ENCODE data around the gene EXOC2. TPM values are rescaled to one million over a fixed set of nuclear protein-coding genes. Genes with fewer than 3 reads are reported as not detected.

The EXOC2 gene
- total RNA-seq, 1 donor from 2014 or later: 11.4 TPM

GRCh38 chr6:451336-451735 is 241.6 kb downstream of the EXOC2 start:
- Histone ChIP-seq H3K9me3 (no peaks in the 10 kb centered on the region), H3K4me1 (no peaks in the 10 kb centered on the region), H3K36me3 (no peaks in the 10 kb centered on the region), H3K27me3 (no peaks in the 10 kb centered on the region), H3K27ac (no peak overlapping the region), H3K4me3 (no peak overlapping the region)
- DNase-seq (ENCODE audit: low spot score in 2 of 2): no peak
- no peak for TF ChIP-seq CTCF (IDR thresholded peaks at IDR 0.05)
- intact Hi-C loops (cut with DNase I): no loop called here

GRCh38 chr6:449486-450419 is 243.2 kb downstream of the EXOC2 start:
- H3K4me1 ChIP-seq: no peaks in the 10 kb centered on the region
- no peak overlapping the region for H3K27ac ChIP-seq
- H3K27me3 ChIP-seq: no peaks in the 10 kb centered on the region
- no peaks in the 10 kb centered on the region for H3K9me3 ChIP-seq
- intact Hi-C loops (cut with DNase I): no loop called here
- no peak for DNase-seq (ENCODE audit: low spot score in 2 of 2)
- H3K4me3 ChIP-seq: no peak overlapping the region
- no peak for TF ChIP-seq CTCF (IDR thresholded peaks at IDR 0.05)
- no peaks in the 10 kb centered on the region for H3K36me3 ChIP-seq

- H3K36me3 ChIP-seq: no peaks in the 10 kb centered on the region
- no peak for TF ChIP-seq CTCF (IDR thresholded peaks at IDR 0.05)
- intact Hi-C loops (cut with DNase I): no loop called here
- no peaks in the 10 kb centered on the region for H3K27me3 ChIP-seq
- no peaks in the 10 kb centered on the region for H3K4me1 ChIP-seq
- no peak overlapping the region for H3K4me3 ChIP-seq
- no peak overlapping the region for H3K27ac ChIP-seq
- H3K9me3 ChIP-seq: no peaks in the 10 kb centered on the region
- DNase-seq (ENCODE audit: low spot score in 2 of 2): no peak
These were observed 243.9 kb downstream of the EXOC2 start for GRCh38 chr6:449057-449430.

GRCh38 chr6:448296-449056 is 244.5 kb downstream of the EXOC2 start:
- Histone ChIP-seq H3K4me1 (no peaks in the 10 kb centered on the region), H3K9me3 (no peaks in the 10 kb centered on the region), H3K27ac (no peak overlapping the region), H3K36me3 (no peaks in the 10 kb centered on the region), H3K27me3 (no peaks in the 10 kb centered on the region), H3K4me3 (no peak overlapping the region)
- intact Hi-C loops (cut with DNase I): no loop called here
- DNase-seq (ENCODE audit: low spot score in 2 of 2): no peak
- TF ChIP-seq CTCF (IDR thresholded peaks at IDR 0.05): no peak

GRCh38 chr6:447381-448165 is 245.4 kb downstream of the EXOC2 start:
- H3K27ac ChIP-seq: no peak overlapping the region
- intact Hi-C loops (cut with DNase I): no loop called here

More at GRCh38 chr6:447381-448165, 245.4 kb downstream of the EXOC2 start:
- no peak for TF ChIP-seq CTCF (IDR thresholded peaks at IDR 0.05)
- Histone ChIP-seq H3K4me3 (no peak overlapping the region), H3K4me1 (no peaks in the 10 kb centered on the region), H3K27me3 (no peaks in the 10 kb centered on the region), H3K9me3 (no peaks in the 10 kb centered on the region), H3K36me3 (no peaks in the 10 kb centered on the region)
- DNase-seq (ENCODE audit: low spot score in 2 of 2): no peak
